ENCODE data around the gene DNAJC22.

The DNAJC22 gene

DNA sequence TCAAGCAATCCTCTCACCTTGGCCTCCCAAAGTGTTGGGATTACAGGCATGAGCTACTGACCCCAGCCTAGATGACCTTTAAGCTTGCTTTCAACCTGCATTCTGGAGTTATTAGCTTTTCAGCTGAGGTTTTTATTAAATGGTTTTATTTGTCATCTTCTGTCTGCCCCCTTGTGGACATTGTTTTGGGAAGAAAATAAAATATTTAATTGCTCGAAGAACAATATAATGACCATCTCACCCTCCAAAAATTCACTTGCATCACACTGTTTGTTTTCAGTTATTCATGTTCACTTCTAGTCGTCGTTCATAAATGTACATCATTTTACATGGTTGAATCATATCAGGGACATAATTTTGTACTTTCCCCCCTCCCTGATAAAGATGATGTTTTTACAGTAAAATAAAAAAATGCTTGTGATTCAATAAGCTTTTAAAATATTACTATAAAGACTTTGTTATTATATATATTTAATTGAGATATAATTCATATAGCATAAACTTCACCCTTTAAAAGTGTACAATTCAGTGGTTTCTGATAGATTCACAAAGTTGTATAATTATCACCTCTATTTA is 10.5 kb downstream of the DNAJC22 start:
- peaks cover 2% of the 10 kb centered on the region for H3K4me1 ChIP-seq
- H3K27ac ChIP-seq, result no peak overlapping the region
- H3K9ac ChIP-seq, result no peak overlapping the region
- H3K9me3 ChIP-seq (ENCODE audit: control insufficient read depth, low read length), result no peaks in the 10 kb centered on the region
- TF ChIP-seq CTCF (IDR thresholded peaks at IDR 0.05), result peak; percentile 70
- no peak overlapping the region for H3K4me2 ChIP-seq (ENCODE audit: low read length)
- no peak overlapping the region for H2AFZ ChIP-seq
- H3K27me3 ChIP-seq (ENCODE audit: control insufficient read depth, insufficient read depth, low read length), result no peaks in the 10 kb centered on the region
- H3K36me3 ChIP-seq (ENCODE audit: control insufficient read depth, insufficient read depth, low read length), result no peaks in the 10 kb centered on the region
- H3K79me2 ChIP-seq, result no peaks in the 10 kb centered on the region
- H3K4me3 ChIP-seq (ENCODE audit: low read depth, low read length), result no peak overlapping the region

DNA sequence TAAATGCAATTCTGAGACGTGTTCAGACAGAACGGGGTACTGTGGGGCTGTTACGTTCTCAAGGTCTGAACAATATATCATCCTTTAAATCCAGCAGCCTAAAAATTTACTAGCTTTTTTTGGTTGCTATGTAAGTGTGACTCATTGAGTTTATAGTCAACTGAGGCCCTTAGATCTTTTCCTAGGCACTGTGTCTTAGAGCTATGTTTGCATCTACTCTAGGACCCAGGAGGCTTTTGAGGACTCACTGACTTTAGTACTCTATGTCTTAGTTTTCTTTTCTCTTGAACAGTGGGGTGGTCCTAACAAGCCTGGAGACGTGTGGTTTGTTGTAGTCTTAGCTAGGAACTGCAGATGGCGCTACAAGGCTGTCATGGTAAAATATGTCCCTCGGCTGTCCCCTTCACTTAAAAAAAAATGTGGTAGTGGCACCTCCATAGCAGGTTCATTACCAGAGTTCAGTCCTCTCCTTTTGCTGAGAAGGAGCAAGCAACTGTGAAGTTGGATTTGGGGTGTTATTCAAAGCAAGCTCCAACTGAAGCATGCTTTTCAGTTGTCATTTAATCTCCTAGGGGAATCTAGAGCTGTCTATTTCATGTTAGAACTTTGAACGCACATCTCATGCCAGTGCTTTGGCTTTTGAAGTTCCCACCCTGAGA is 11.9 kb downstream of the DNAJC22 start:
- no peaks in the 10 kb centered on the region for H3K27me3 ChIP-seq (ENCODE audit: control insufficient read depth, insufficient read depth, low read length)
- no peak overlapping the region for H3K4me2 ChIP-seq (ENCODE audit: low read length)
- no peaks in the 10 kb centered on the region for H3K79me2 ChIP-seq
- H2AFZ ChIP-seq, result peak overlapping the region; percentile 4
- no peak overlapping the region for H3K4me3 ChIP-seq (ENCODE audit: low read depth, low read length)
- H3K36me3 ChIP-seq (ENCODE audit: control insufficient read depth, insufficient read depth, low read length), result no peaks in the 10 kb centered on the region
- peak; percentile 84 for TF ChIP-seq CTCF (IDR thresholded peaks at IDR 0.05)
- no peaks in the 10 kb centered on the region for H3K9me3 ChIP-seq (ENCODE audit: control insufficient read depth, low read length)
- no peak overlapping the region for H3K9ac ChIP-seq
- H3K4me1 ChIP-seq, result peaks cover 2% of the 10 kb centered on the region
- no peak overlapping the region for H3K27ac ChIP-seq

DNA sequence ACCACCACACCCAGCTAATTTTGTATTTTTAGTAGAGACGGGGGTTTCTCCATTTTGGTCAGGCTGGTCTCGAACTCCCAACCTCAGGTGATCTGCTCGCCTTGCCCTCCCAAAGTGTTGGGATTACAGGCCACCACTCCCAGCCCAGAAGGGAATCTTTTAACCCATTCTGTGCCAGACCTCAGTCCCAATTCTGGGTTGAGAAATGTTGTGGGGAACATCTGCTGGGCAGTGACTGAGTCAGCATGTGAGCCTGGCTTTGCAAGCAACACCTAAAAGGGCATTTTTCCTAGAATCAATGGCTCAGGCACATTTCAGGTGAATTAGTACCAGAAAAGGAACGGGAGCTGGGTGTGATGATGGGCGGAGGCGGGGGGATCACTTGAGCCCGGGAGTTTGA is 13.0 kb downstream of the DNAJC22 start:
- peaks cover 2% of the 10 kb centered on the region for H3K4me1 ChIP-seq
- no peak overlapping the region for H2AFZ ChIP-seq
- no peaks in the 10 kb centered on the region for H3K9me3 ChIP-seq (ENCODE audit: control insufficient read depth, low read length)
- no peaks in the 10 kb centered on the region for H3K36me3 ChIP-seq (ENCODE audit: control insufficient read depth, insufficient read depth, low read length)
- no peak overlapping the region for H3K4me2 ChIP-seq (ENCODE audit: low read length)
- TF ChIP-seq CTCF (IDR thresholded peaks at IDR 0.05), result no peak
- no peak overlapping the region for H3K4me3 ChIP-seq (ENCODE audit: low read depth, low read length)
- H3K79me2 ChIP-seq, result no peaks in the 10 kb centered on the region
- H3K27me3 ChIP-seq (ENCODE audit: control insufficient read depth, insufficient read depth, low read length), result no peaks in the 10 kb centered on the region
- H3K9ac ChIP-seq, result no peak overlapping the region
- H3K27ac ChIP-seq, result no peak overlapping the region

DNA sequence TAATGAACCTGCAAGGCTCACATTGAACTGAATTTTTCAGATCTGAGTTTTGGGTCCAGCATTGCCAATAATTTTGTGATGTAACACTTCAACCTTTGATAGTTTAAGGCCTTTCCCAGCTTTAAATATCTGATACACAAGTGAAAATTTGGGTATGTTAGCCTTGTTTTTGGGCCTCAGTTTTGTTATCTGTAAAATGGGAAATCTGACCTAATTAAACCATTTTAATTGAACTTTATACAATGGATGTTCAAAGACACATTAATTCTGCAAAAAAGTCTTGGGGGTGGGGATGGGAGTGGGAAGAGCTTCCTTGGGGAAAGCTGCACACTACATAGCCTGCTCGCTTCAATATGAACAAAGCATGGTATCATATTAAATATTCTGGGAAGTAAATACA is 15.4 kb downstream of the DNAJC22 start:
- H3K79me2 ChIP-seq, result no peaks in the 10 kb centered on the region
- H3K4me3 ChIP-seq (ENCODE audit: low read depth, low read length), result no peak overlapping the region
- H3K27me3 ChIP-seq (ENCODE audit: control insufficient read depth, insufficient read depth, low read length), result no peaks in the 10 kb centered on the region
- H3K4me1 ChIP-seq, result peaks cover 2% of the 10 kb centered on the region
- H2AFZ ChIP-seq, result no peak overlapping the region
- no peak for TF ChIP-seq CTCF (IDR thresholded peaks at IDR 0.05)
- no peaks in the 10 kb centered on the region for H3K9me3 ChIP-seq (ENCODE audit: control insufficient read depth, low read length)
- H3K27ac ChIP-seq, result no peak overlapping the region
- H3K9ac ChIP-seq, result no peak overlapping the region
- no peak overlapping the region for H3K4me2 ChIP-seq (ENCODE audit: low read length)
- no peaks in the 10 kb centered on the region for H3K36me3 ChIP-seq (ENCODE audit: control insufficient read depth, insufficient read depth, low read length)

GRCh38 chr12:49364989-49365388 is 18.3 kb downstream of the DNAJC22 start:
- Histone ChIP-seq H3K9me3 (ENCODE audit: control insufficient read depth, low read length) (no peaks in the 10 kb centered on the region), H3K36me3 (ENCODE audit: control insufficient read depth, insufficient read depth, low read length) (no peaks in the 10 kb centered on the region), H3K27ac (no peak overlapping the region), H3K4me3 (ENCODE audit: low read depth, low read length) (no peak overlapping the region), H3K4me1 (no peaks in the 10 kb centered on the region), H3K79me2 (no peaks in the 10 kb centered on the region), H3K9ac (no peak overlapping the region), H2AFZ (no peak overlapping the region), H3K4me2 (ENCODE audit: low read length) (no peak overlapping the region), H3K27me3 (ENCODE audit: control insufficient read depth, insufficient read depth, low read length) (no peaks in the 10 kb centered on the region)
- TF ChIP-seq CTCF (IDR thresholded peaks at IDR 0.05), result no peak
